Stimulated activated CD8-positive, alpha-beta memory T cell treated with anti-CD3 and anti-CD28 coated beads, Interleukin-2, amount 100 ng/mL, for 48 hours (primary cell): ENCODE data around the gene ARL4D.

Source experiments
- DNase-seq, 2 donors: peaks; one replicate each; pipeline ENCODE4 v3.0.0-alpha.2; 2020; ENCODE audit warnings: low read depth in 2 of 2

ARL4D gene

GRCh38 chr17:43427362-43428043 lies 28.7 kb downstream of the ARL4D start:
- no peak for DNase-seq

- no peak for DNase-seq
These were observed 29.7 kb downstream of the ARL4D start for GRCh38 chr17:43428524-43428923.

GRCh38 chr17:43430936-43431713 lies 32.3 kb downstream of the ARL4D start:
- DNase-seq: no peak

- no peak for DNase-seq
These were observed 33.1 kb downstream of the ARL4D start for GRCh38 chr17:43431714-43432523.

GRCh38 chr17:43434902-43435319 lies 36.1 kb downstream of the ARL4D start:
- DNase-seq: no peak

- DNase-seq: no peak
These were observed 39.0 kb downstream of the ARL4D start for GRCh38 chr17:43437756-43438155.

- DNase-seq: no peak
These were observed 39.8 kb downstream of the ARL4D start for GRCh38 chr17:43438626-43439025.

GRCh38 chr17:43439041-43439440 lies 40.2 kb downstream of the ARL4D start:
- no peak for DNase-seq

GRCh38 chr17:43442711-43443110 lies 43.9 kb downstream of the ARL4D start:
- DNase-seq: no peak

- no peak for DNase-seq
These were observed 44.6 kb downstream of the ARL4D start for GRCh38 chr17:43443381-43443780.

GRCh38 chr17:43444223-43445008 lies 45.6 kb downstream of the ARL4D start:
- DNase-seq: no peak

GRCh38 chr17:43445009-43445589 lies 46.3 kb downstream of the ARL4D start:
- DNase-seq: no peak

- no peak for DNase-seq
These were observed 48.0 kb downstream of the ARL4D start for GRCh38 chr17:43446773-43447172.

- DNase-seq: no peak
These were observed 50.1 kb downstream of the ARL4D start for GRCh38 chr17:43448720-43449469.

- DNase-seq: no peak
These were observed 50.9 kb downstream of the ARL4D start for GRCh38 chr17:43449470-43450248.
